Tibial nerve (tissue), 4 donors: ENCODE results near the gene COX17. TPM values are rescaled to one million over a fixed set of nuclear protein-coding genes. Genes with fewer than 3 reads are reported as not detected.

Experiments
- DNase-seq, 2 donors: peaks; one replicate each; pipeline ENCODE4 v3.0.0-alpha.2; 2019; ENCODE audit warnings: low spot score in 2 of 2
- H3K27ac ChIP-seq, 4 donors: fragments of 200-600 bp; sonication (generic) in 3 of 4; one replicate each; pipeline ENCODE4 v1.5.1; 2017 to 2019; ENCODE audit warnings: mild to moderate bottlenecking in 1 of 4
- H3K27me3 ChIP-seq, 2 donors: fragments of 200-600 bp; sonication (generic) in 1 of 2; one replicate each; pipeline versions ENCODE4 v1.5.1 to v1.6.0; 2017 to 2019
- H3K36me3 ChIP-seq, 3 donors: fragments of 200-600 bp; sonication (generic); one replicate each; pipeline ENCODE4 v1.5.1; 2018 to 2019
- H3K4me1 ChIP-seq, 4 donors: fragments of 200-600 bp; sonication (generic) in 3 of 4; one replicate each; pipeline ENCODE4 v1.5.1; 2017 to 2019
- H3K4me3 ChIP-seq, 4 donors: fragments of 200-600 bp; sonication (generic) in 3 of 4; one replicate each; pipeline ENCODE4 v1.5.1; 2017 to 2019; ENCODE audit warnings: mild to moderate bottlenecking in 1 of 4, moderate library complexity in 1 of 4
- H3K9me3 ChIP-seq, 4 donors: fragments of 200-600 bp; sonication (generic) in 3 of 4; one replicate each; pipeline ENCODE4 v1.5.1; 2017 to 2019
- EP300 ChIP-seq, 2 donors: sonication (generic); formaldehyde crosslinking; IDR thresholded peaks; one replicate each; pipeline ENCODE4 v1.6.1; 2017; ENCODE audit warnings: antibody characterized with exemption in 2 of 2, mild to moderate bottlenecking in 1 of 2
- POLR2A ChIP-seq, 2 donors: fragments of 450-650 bp; IDR thresholded peaks; one replicate each; pipeline ENCODE4 v1.6.1; 2017; ENCODE audit warnings: antibody characterized with exemption in 2 of 2, mild to moderate bottlenecking in 2 of 2, moderate library complexity in 2 of 2
- WGBS, 2 donors: methylation state at CpG; one replicate each; pipeline ENCODE4 v1.1.5; 2018; 5-methylcytosine and 5-hydroxymethylcytosine counted together
- total RNA-seq, 4 donors: library from RNA; depleted of rRNA; stranded (reverse); fragments of >200 nt; gene quantifications; one replicate each; pipeline ENCODE4 v1.1.0, GENCODE V29; 2016
- TF ChIP-seq, protein P1 (sequence below), 5 experiments: fragments of 200-600 bp in 3 of 5; fragments of 450-650 bp in 2 of 5; sonication (generic) in 3 of 5; IDR thresholded peaks; one replicate each; pipeline ENCODE4 v1.5.1; 2016 to 2019; ENCODE audit warnings: antibody characterized with exemption in 5 of 5, mild to moderate bottlenecking in 3 of 5, moderate library complexity in 2 of 5

The COX17 gene
- total RNA-seq, 4 donors from 2014 or later, result 17.8 to 40.8 (median 35.1) TPM

DNA sequence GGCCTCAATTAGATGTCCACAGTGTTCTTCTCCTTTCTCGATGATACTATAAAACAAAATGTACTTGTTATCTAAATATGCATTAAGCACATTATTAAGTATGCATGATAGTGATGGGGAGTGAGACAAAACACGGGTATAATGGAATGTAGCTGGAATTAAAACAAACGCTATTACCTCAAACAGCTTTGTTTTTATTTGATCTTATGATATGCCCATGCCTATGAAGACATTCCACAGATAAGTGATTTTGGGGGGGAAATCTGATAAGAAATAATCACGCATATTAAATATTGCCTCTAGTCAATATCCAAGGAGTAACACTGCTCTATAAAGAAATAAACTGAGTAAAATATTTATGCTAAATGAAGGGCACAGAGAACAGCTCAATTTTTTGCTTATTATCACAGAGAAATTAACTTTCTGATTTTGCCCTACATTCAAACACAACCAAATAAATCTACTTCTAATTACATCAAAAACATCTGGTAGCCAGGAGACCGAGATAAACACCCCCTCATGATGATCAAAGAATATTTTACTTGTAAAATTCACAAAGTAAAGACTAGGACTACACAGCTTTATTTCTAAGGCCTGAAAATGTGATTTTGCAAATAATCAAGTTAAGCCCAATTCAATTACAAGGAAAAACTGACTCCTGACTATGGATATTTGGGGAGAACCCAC is 1.9 kb downstream of the COX17 start:
- WGBS, 2 donors, result 73 to 93% methylated on average over 5 of the region's 5 CpGs
- no peak for DNase-seq
- no peak for TF ChIP-seq EP300 (IDR thresholded peaks at IDR 0.05)
- TF ChIP-seq, protein P1, sequence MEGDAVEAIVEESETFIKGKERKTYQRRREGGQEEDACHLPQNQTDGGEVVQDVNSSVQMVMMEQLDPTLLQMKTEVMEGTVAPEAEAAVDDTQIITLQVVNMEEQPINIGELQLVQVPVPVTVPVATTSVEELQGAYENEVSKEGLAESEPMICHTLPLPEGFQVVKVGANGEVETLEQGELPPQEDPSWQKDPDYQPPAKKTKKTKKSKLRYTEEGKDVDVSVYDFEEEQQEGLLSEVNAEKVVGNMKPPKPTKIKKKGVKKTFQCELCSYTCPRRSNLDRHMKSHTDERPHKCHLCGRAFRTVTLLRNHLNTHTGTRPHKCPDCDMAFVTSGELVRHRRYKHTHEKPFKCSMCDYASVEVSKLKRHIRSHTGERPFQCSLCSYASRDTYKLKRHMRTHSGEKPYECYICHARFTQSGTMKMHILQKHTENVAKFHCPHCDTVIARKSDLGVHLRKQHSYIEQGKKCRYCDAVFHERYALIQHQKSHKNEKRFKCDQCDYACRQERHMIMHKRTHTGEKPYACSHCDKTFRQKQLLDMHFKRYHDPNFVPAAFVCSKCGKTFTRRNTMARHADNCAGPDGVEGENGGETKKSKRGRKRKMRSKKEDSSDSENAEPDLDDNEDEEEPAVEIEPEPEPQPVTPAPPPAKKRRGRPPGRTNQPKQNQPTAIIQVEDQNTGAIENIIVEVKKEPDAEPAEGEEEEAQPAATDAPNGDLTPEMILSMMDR (IDR thresholded peaks at IDR 0.05), result no peak
- TF ChIP-seq POLR2A (IDR thresholded peaks at IDR 0.05), result no peak
- Histone ChIP-seq H3K9me3 (no peaks in the 10 kb centered on the region), H3K4me3 (no peak overlapping the region), H3K27ac (peak overlapping the region in 3 of 4 donors; percentile 91 to 96 (median 92)), H3K36me3 (peaks cover 0 to 40% (median 4%) of the 10 kb centered on the region in 3 donors), H3K27me3 (no peaks in the 10 kb centered on the region), H3K4me1 (peaks cover 0 to 28% (median 13%) of the 10 kb centered on the region in 4 donors)

- no peak for DNase-seq
- no peaks in the 10 kb centered on the region for H3K9me3 ChIP-seq
- TF ChIP-seq EP300 (IDR thresholded peaks at IDR 0.05), result no peak
- TF ChIP-seq, protein P1 (IDR thresholded peaks at IDR 0.05), result no peak
- TF ChIP-seq POLR2A (IDR thresholded peaks at IDR 0.05), result no peak
- peaks cover 0 to 38% (median 13%) of the 10 kb centered on the region in 4 donors for H3K4me1 ChIP-seq
- no peaks in the 10 kb centered on the region for H3K27me3 ChIP-seq
- no peak overlapping the region for H3K27ac ChIP-seq
- WGBS, 2 donors, result 86 to 95% methylated on average over 10 to 18 of the region's 18 CpGs
- no peak overlapping the region for H3K4me3 ChIP-seq
- peaks cover 0 to 46% (median 10%) of the 10 kb centered on the region in 3 donors for H3K36me3 ChIP-seq
Measured at GRCh38 chr3:119673875-119674274, 3.3 kb downstream of the COX17 start.

GRCh38 chr3:119672776-119673175 is 4.4 kb downstream of the COX17 start:
- Histone ChIP-seq H3K9me3 (no peaks in the 10 kb centered on the region), H3K4me3 (no peak overlapping the region), H3K4me1 (peaks cover 0 to 33% (median 13%) of the 10 kb centered on the region in 4 donors), H3K27ac (no peak overlapping the region), H3K27me3 (no peaks in the 10 kb centered on the region), H3K36me3 (peaks cover 0 to 57% (median 13%) of the 10 kb centered on the region in 3 donors)
- no peak for TF ChIP-seq POLR2A (IDR thresholded peaks at IDR 0.05)
- TF ChIP-seq, protein P1 (IDR thresholded peaks at IDR 0.05), result no peak
- no peak for TF ChIP-seq EP300 (IDR thresholded peaks at IDR 0.05)
- DNase-seq, result no peak
- 85 to 89% methylated on average over 2 of the region's 2 CpGs for WGBS, 2 donors

DNA sequence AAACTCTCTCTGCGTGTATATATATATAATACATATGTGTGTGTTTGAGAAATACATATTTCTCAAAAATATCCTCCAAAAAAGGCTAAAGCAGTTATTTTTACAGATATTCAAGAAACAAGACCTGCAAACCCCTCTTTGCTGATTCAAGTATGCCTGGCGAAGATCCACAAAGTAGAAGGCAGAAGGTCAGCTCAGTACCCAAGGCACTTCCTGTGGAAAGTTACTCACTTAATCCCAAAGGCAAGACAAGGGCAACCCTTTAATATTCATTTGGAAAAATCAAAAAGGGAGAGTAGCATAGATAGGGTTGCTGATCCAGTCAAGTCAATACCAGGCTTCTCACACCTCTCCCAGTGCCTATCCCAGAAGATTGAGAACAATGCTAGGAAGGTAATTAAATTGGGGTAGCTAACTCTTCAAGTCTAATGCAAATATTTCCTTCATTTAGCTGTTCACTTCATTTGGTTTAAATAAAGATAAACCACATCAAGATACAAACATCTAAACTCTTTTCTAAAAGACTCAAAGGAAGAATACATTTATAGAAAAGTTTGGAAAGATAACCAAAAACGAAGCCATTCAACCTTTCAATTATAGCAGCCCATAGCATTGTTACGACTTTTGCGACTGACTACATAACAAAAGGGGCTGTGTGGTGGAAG is 7.2 kb downstream of the COX17 start:
- Histone ChIP-seq H3K4me1 (peaks cover 0 to 14% (median 1%) of the 10 kb centered on the region in 4 donors), H3K36me3 (peaks cover 0 to 67% (median 13%) of the 10 kb centered on the region in 3 donors), H3K9me3 (no peaks in the 10 kb centered on the region), H3K27me3 (no peaks in the 10 kb centered on the region), H3K4me3 (no peak overlapping the region), H3K27ac (peak overlapping the region in 1 of 4 donors; percentile 48)
- TF ChIP-seq EP300 (IDR thresholded peaks at IDR 0.05) (no peak), POLR2A (IDR thresholded peaks at IDR 0.05) (no peak)
- TF ChIP-seq, protein P1 (IDR thresholded peaks at IDR 0.05), result no peak
- no peak for DNase-seq
- WGBS, 2 donors, result 84% methylated on average over 5 of the region's 5 CpGs
